WERI-Rb-1 (cell line): Measurements from ENCODE around the gene DNAJC1.

ENCODE experiments used
- DNase-seq: peaks from one replicate; pipeline ENCODE4 v3.0.0-alpha.2; 2020
- H3K27ac ChIP-seq: fragments of 250-450 bp; sonication (Bioruptor Pico); 2 replicates; pipeline ENCODE4 v1.5.1; 2020; ENCODE audit warnings: mild to moderate bottlenecking, moderate library complexity
- H3K27me3 ChIP-seq: fragments of 250-450 bp; sonication (Bioruptor Pico); 2 replicates; pipeline ENCODE4 v1.5.1; 2021; ENCODE audit warnings: mild to moderate bottlenecking, low read depth, moderate library complexity; ENCODE audit not compliant: insufficient read depth, severe bottlenecking
- H3K36me3 ChIP-seq: fragments of 250-450 bp; sonication (Bioruptor Pico); 2 replicates; pipeline ENCODE4 v1.5.1; 2020; ENCODE audit warnings: mild to moderate bottlenecking, moderate library complexity
- H3K4me3 ChIP-seq: 2 replicates; pipeline ENCODE4 v1.5.1; 2011; ENCODE audit warnings: low read depth, mild to moderate bottlenecking, control low read depth, low read length
- H3K9me3 ChIP-seq: fragments of 250-450 bp; sonication (Bioruptor Pico); 2 replicates; pipeline ENCODE4 v1.5.1; 2021; ENCODE audit warnings: mild to moderate bottlenecking, moderate library complexity; ENCODE audit not compliant: severe bottlenecking
- TF ChIP-seq, protein P1 (sequence below): IDR thresholded peaks from 2 replicates; pipeline ENCODE4 v1.5.1; 2011; ENCODE audit warnings: low read depth, mild to moderate bottlenecking, control low read depth, inconsistent platforms, low read length

DNAJC1 gene

DNA sequence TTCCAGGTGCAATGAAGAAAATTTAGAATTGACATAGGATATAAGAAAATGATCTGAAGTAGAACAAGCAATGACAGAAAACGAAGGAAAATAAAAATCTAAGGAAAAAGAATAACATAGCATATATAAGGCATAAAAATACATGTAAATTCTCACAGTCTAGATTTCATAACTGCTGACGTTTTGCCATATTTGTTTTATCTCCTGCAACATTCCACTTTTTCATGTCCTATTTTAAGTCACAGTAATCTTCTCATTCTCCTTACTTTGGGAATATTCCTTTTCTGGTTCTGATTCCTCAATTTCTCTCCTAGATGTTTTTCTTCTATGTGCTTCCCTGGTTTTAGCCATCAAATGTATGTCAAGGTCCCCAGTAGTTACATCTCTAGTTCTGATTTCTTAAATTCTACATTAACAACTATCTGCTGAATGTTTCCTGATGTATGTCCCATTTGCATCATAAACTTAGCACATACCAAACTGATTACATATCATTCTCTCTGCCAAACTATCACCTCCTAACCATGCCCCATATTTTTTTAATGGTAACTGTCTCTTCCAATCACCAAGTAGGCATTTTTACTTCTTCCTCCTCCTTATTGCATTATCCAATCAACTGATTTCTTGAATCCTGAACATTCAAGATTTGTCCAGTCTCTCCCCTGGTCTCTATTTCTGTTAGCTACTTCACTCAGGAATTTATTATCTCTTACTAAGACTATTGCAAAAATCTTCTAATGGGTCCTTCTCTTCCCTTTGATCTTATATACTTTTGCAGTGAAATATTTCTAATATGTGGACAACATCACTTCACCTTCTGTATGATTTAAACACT, 171.3 kb downstream of the DNAJC1 start:
- H3K9me3 ChIP-seq, result no peaks in the 10 kb centered on the region
- no peaks in the 10 kb centered on the region for H3K36me3 ChIP-seq
- no peaks in the 10 kb centered on the region for H3K27me3 ChIP-seq
- TF ChIP-seq, protein P1, sequence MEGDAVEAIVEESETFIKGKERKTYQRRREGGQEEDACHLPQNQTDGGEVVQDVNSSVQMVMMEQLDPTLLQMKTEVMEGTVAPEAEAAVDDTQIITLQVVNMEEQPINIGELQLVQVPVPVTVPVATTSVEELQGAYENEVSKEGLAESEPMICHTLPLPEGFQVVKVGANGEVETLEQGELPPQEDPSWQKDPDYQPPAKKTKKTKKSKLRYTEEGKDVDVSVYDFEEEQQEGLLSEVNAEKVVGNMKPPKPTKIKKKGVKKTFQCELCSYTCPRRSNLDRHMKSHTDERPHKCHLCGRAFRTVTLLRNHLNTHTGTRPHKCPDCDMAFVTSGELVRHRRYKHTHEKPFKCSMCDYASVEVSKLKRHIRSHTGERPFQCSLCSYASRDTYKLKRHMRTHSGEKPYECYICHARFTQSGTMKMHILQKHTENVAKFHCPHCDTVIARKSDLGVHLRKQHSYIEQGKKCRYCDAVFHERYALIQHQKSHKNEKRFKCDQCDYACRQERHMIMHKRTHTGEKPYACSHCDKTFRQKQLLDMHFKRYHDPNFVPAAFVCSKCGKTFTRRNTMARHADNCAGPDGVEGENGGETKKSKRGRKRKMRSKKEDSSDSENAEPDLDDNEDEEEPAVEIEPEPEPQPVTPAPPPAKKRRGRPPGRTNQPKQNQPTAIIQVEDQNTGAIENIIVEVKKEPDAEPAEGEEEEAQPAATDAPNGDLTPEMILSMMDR, result no peak
- DNase-seq, result no peak
- no peak overlapping the region for H3K4me3 ChIP-seq
- no peak overlapping the region for H3K27ac ChIP-seq

DNA sequence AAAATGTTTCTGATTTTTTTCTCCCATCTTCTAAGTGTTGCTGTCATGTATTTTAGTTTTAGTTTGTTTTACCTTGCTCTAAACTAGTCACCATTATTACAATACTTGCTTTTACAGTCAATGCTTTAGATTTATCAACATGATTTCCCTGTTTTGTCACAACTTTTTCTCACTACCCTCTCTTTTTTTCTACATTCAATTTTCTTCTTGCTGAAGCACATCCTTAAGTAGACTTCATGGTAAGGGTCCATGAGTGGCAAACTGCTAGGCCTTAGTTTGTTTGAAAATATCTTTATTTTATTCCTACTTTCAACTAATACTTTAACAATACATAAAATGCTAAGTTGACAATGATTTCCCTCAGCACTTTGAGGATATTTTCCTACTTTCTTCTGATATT, 173.5 kb downstream of the DNAJC1 start:
- Histone ChIP-seq H3K9me3 (peaks cover 2% of the 10 kb centered on the region), H3K27ac (no peak overlapping the region), H3K27me3 (no peaks in the 10 kb centered on the region), H3K4me3 (no peak overlapping the region), H3K36me3 (no peaks in the 10 kb centered on the region)
- TF ChIP-seq, protein P1, result no peak
- DNase-seq, result no peak

DNA sequence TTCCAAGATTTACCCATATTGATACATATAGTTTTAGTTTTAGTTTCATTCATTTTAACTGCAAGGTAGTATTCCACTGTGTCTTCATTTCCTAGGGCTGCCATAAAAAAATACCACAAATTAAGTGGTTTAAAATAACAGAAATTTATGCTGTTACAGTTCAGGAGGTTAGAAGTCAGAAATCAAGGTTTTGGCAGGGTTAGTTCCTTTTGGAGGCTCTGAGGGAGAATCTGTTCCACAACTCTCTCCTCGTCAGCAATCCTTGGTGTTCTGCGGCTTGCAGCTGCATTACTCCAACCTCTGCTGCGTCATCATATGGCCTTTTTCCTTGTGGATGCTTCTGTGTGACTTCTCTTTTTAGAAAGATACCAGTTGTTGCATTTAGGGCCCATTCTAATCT, 176.2 kb downstream of the DNAJC1 start:
- H3K9me3 ChIP-seq, result peaks cover 2% of the 10 kb centered on the region
- no peak overlapping the region for H3K27ac ChIP-seq
- H3K36me3 ChIP-seq, result no peaks in the 10 kb centered on the region
- TF ChIP-seq, protein P1, result no peak
- no peak for DNase-seq
- no peak overlapping the region for H3K4me3 ChIP-seq
- no peaks in the 10 kb centered on the region for H3K27me3 ChIP-seq

DNA sequence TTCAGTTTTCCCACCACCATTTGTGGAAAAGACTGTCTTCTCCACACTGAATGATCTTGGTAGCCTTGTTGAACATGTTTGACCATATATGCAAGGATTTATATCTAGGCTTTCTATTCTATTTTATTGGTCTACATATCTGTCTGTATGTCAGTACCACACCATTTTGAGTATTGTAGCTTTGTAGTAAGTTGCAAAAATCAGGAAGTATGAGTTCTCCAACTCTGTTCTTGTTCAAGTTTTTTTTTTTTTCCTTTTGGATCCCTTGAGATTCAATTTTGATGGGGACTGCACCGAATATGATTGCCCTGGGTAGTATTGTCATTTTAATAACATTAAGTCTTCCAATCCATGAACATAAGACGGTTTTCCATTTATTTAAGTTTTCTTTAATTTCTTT, 176.8 kb downstream of the DNAJC1 start:
- DNase-seq, result no peak
- Histone ChIP-seq H3K27ac (no peak overlapping the region), H3K36me3 (no peaks in the 10 kb centered on the region), H3K27me3 (no peaks in the 10 kb centered on the region), H3K9me3 (peaks cover 2% of the 10 kb centered on the region), H3K4me3 (no peak overlapping the region)
- TF ChIP-seq, protein P1, result no peak

DNA sequence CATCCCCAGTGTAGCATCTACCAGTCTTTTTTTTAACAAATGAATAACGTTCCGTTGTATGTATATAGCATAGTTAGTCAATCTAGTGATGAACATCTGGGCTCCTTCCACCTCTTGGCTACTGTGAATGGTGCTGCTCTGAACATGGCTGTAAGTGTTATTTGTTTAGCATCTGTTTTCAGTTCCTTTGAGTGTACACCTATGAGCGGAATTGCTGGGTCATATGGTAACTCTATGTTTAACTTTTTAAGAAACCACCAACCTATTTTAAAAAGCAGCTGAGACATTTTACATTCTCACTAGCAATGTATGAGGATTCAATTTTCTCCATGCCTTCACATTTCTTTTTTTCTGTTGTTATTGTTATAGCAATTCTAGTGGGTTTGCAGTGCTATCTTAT, 178.2 kb downstream of the DNAJC1 start:
- TF ChIP-seq, protein P1, result no peak
- no peak overlapping the region for H3K4me3 ChIP-seq
- DNase-seq, result no peak
- peaks cover 2% of the 10 kb centered on the region for H3K9me3 ChIP-seq
- no peak overlapping the region for H3K27ac ChIP-seq
- no peaks in the 10 kb centered on the region for H3K36me3 ChIP-seq
- no peaks in the 10 kb centered on the region for H3K27me3 ChIP-seq

DNA sequence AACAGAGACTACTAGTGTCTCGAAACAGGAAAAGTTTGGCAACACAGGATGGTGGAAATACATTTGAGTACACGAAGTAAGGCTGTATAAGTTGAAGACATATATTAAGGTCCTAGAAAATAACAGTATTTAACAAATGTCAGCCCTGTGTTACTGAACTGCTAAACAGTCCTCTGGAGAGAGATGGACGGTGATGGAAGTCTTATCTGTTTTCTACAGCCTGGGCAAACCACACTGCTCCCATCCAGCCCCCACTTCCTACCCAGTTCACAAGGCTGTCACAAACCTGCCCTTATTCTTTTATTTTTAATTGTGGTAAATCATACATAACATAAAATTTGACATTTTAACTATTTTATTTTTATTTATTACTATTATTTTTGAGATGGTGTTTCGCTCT, 179.1 kb downstream of the DNAJC1 start:
- DNase-seq, result no peak
- TF ChIP-seq, protein P1, result no peak
- no peaks in the 10 kb centered on the region for H3K27me3 ChIP-seq
- no peak overlapping the region for H3K4me3 ChIP-seq
- no peak overlapping the region for H3K27ac ChIP-seq
- H3K36me3 ChIP-seq, result no peaks in the 10 kb centered on the region
- H3K9me3 ChIP-seq, result peaks cover 2% of the 10 kb centered on the region
